WERI-Rb-1 (cell line): ENCODE data around the gene PDZD7.

Experiments used
- DNase-seq: peaks from one replicate; pipeline ENCODE4 v3.0.0-alpha.2; 2020
- H3K27ac ChIP-seq: fragments of 250-450 bp; sonication (Bioruptor Pico); 2 replicates; pipeline ENCODE4 v1.5.1; 2020; ENCODE audit warnings: mild to moderate bottlenecking, moderate library complexity
- H3K27me3 ChIP-seq: fragments of 250-450 bp; sonication (Bioruptor Pico); 2 replicates; pipeline ENCODE4 v1.5.1; 2021; ENCODE audit warnings: mild to moderate bottlenecking, low read depth, moderate library complexity; ENCODE audit not compliant: insufficient read depth, severe bottlenecking
- H3K36me3 ChIP-seq: fragments of 250-450 bp; sonication (Bioruptor Pico); 2 replicates; pipeline ENCODE4 v1.5.1; 2020; ENCODE audit warnings: mild to moderate bottlenecking, moderate library complexity
- H3K4me3 ChIP-seq: 2 replicates; pipeline ENCODE4 v1.5.1; 2011; ENCODE audit warnings: low read depth, mild to moderate bottlenecking, control low read depth, low read length
- H3K9me3 ChIP-seq: fragments of 250-450 bp; sonication (Bioruptor Pico); 2 replicates; pipeline ENCODE4 v1.5.1; 2021; ENCODE audit warnings: mild to moderate bottlenecking, moderate library complexity; ENCODE audit not compliant: severe bottlenecking
- CTCF ChIP-seq: IDR thresholded peaks from 2 replicates; pipeline ENCODE4 v1.5.1; 2011; ENCODE audit warnings: low read depth, mild to moderate bottlenecking, control low read depth, inconsistent platforms, low read length

PDZD7 gene

GRCh38 chr10:100998991-100999741 is 31.8 kb downstream of the PDZD7 start:
- TF ChIP-seq CTCF = peak; percentile 92
- peak overlapping the region; percentile 98 for H3K27ac ChIP-seq
- no peaks in the 10 kb centered on the region for H3K27me3 ChIP-seq
- H3K9me3 ChIP-seq = no peaks in the 10 kb centered on the region
- DNase-seq = peak; percentile 79
- peak overlapping the region; percentile 93 for H3K4me3 ChIP-seq
- H3K36me3 ChIP-seq = peaks cover 24% of the 10 kb centered on the region

DNA sequence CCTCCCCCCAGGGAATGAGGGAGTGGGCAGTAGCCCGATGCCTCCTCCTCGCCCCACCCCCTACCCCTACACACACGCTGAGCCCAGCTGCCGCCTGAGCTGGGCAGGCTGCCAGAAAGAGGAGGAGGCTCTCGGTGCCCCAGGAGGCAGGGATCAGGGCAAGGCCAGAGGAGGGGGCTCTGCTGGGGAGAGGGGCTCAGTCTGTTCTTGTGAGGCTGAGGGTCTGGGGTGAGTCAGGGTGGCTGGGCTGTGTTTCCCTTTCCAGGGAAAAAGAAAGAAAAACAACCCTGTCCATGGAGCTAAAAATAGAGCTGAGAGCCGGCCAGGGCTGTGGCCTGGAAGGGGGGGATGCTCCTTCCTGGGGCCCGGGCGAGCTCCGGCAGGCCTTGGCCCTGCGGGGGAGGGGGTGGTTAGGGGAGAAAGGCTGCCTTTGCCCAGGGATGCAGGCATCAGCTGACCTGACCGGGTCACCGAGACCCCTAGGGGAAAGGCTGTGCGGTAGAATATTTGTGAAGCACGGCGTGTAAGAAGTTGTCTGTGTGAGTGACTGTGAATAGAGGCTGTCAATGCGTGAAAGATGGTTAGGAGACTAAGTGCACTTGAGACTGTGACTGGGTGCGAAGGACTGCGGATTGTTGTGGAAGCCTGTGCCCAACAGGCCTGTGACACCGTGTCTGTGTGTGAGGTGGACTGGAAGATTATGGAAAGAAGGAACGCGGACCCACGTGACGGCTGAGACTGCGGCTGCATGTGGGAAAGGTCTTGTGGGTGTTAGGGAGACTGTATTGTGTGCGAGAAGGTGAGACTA is 32.5 kb downstream of the PDZD7 start:
- Histone ChIP-seq H3K4me3 (peak overlapping the region; percentile 93), H3K36me3 (peaks cover 24% of the 10 kb centered on the region), H3K27me3 (no peaks in the 10 kb centered on the region), H3K9me3 (no peaks in the 10 kb centered on the region), H3K27ac (peak overlapping the region; percentile 98)
- DNase-seq = peak; percentile 95
- TF ChIP-seq CTCF = no peak

DNA sequence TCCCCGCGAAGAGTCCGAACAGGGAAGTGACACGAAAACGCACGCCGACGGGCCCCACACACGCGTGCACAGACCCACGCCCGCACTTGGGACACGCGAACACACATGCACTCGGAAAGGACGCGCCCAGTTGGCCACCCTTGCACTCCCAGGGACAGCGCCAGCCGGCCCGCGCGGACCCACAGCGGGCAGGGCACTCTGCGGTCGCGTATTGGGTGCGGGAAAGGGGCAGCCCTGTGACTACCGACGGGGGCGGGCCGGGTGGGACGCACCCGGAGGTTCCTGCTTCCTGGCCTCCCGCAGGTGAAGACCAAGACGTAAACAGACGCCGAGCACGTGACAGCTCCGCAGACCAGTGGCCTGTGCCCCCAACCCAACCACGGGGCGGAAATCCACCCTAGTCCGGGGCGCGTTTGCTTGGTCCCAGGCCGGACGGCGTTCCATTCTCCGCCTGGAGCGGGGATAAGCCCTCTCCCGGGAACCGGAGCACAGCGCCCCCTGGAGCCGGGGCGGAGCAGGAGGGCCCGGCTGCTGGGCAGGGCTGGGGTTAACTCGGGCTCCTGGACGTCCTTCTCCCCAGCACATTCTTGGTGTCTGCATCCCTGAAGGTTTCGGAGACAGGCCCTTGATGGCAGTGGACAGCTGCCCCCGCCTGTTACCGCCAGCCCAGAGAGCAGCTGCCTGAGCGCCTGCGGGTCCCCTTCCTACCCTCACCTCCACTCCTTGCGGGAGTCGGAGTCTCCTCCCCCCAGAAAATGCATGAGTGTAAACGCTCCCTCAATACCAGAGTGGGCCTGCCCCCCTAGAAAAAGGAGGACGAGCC is 33.4 kb downstream of the PDZD7 start:
- peak; percentile 90 for DNase-seq
- Histone ChIP-seq H3K27me3 (no peaks in the 10 kb centered on the region), H3K4me3 (peak overlapping the region; percentile 93), H3K36me3 (peaks cover 22% of the 10 kb centered on the region), H3K9me3 (no peaks in the 10 kb centered on the region), H3K27ac (peak overlapping the region; percentile 98)
- TF ChIP-seq CTCF = peak; percentile 92

- H3K27ac ChIP-seq = peak overlapping the region; percentile 98
- DNase-seq = peak; percentile 66
- TF ChIP-seq CTCF = no peak
Measured at GRCh38 chr10:100996678-100997359, 34.1 kb downstream of the PDZD7 start.

GRCh38 chr10:100995181-100995580 is 35.7 kb downstream of the PDZD7 start:
- TF ChIP-seq CTCF = no peak
- Histone ChIP-seq H3K9me3 (no peaks in the 10 kb centered on the region), H3K4me3 (no peak overlapping the region), H3K27me3 (no peaks in the 10 kb centered on the region), H3K27ac (peak overlapping the region; percentile 98), H3K36me3 (peaks cover 32% of the 10 kb centered on the region)
- peak; percentile 85 for DNase-seq

More at GRCh38 chr10:100996678-100997359, 34.1 kb downstream of the PDZD7 start:
- H3K27me3 ChIP-seq = no peaks in the 10 kb centered on the region
- peaks cover 18% of the 10 kb centered on the region for H3K36me3 ChIP-seq
- peak overlapping the region; percentile 93 for H3K4me3 ChIP-seq
- H3K9me3 ChIP-seq = no peaks in the 10 kb centered on the region
